ENCODE results near the gene ADRA2B.

DNA sequence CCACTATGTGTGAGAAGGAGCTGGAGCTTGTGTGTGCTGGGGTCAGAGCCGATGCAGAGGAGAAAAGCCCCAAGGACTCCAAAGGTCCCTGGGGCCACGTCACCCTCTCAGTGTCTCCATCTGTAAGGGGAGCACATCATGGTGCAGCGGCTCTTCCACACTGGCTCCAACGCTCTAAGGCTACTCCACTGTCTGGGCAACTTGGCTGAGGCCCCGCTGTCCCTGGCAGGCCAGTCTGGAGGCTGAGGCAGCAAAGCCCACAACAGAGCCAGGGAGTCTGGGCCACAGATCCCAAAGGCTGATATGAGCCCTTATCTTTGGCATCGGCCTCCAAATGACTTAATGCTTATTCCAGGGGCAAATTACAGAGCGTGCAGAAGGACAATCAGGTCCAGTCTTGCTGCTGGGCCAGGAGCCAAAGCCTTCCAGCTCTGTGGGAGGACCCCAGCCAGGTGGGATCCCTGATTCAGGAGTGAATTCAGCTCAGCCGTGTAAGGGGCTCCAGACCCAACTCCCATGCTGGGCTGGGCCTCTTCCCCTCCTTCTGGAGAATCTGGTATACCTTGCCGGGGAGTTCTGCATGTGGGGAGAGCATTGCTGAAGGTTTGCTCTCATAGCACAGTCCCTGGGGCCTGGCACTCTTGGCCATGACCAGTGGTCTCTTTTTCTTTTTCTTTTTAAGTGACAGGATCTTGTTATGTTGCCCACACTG, 30.7 kb upstream of the ADRA2B start:
- TF ChIP-seq, protein P1, sequence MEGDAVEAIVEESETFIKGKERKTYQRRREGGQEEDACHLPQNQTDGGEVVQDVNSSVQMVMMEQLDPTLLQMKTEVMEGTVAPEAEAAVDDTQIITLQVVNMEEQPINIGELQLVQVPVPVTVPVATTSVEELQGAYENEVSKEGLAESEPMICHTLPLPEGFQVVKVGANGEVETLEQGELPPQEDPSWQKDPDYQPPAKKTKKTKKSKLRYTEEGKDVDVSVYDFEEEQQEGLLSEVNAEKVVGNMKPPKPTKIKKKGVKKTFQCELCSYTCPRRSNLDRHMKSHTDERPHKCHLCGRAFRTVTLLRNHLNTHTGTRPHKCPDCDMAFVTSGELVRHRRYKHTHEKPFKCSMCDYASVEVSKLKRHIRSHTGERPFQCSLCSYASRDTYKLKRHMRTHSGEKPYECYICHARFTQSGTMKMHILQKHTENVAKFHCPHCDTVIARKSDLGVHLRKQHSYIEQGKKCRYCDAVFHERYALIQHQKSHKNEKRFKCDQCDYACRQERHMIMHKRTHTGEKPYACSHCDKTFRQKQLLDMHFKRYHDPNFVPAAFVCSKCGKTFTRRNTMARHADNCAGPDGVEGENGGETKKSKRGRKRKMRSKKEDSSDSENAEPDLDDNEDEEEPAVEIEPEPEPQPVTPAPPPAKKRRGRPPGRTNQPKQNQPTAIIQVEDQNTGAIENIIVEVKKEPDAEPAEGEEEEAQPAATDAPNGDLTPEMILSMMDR (IDR thresholded peaks at IDR 0.05) = no peak
- no peak; the same call in 1 of the 2 replicates for TF ChIP-seq TCF7L2 (IDR thresholded peaks at IDR 0.05; ENCODE audit: low read depth, low read length)
